Measurements from ENCODE around the gene CLDN6.

DNA sequence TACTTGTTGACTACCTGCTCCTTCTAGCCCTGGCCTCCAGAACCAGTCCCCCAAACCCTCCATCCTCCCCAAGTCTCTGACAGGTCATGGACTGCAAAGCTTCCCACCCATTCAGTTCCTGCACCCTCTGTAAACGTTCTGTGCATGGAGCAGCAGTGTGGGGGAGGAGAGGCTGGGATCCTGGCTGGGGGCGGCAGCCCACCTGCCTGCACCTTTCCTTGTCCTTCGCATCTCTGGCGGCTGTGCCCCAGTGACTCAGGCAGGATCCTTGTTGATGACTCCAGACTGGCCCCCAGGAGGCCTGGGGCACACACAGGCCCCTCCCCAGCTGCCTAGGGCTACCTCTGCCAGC, 36.1 kb downstream of the CLDN6 start:
- no peak for TF ChIP-seq SUZ12 (IDR thresholded peaks at IDR 0.05; ENCODE audit: extremely low read depth, insufficient read depth, insufficient read length)
- no peak for TF ChIP-seq ZNF274 (IDR thresholded peaks at IDR 0.05; ENCODE audit: low read depth, low read length)
- TF ChIP-seq YY1 (IDR thresholded peaks at IDR 0.05; ENCODE audit: insufficient read depth, insufficient read length) = no peak

Data from NT2/D1 (cell line).